SK-N-SH (cell line): ENCODE data around the gene RASGRF2. TPM values are rescaled to one million over a fixed set of nuclear protein-coding genes. Genes with fewer than 3 reads are reported as not detected.

Experiments used
- CTCF ChIA-PET: fragments of 300-600, 350-600 bp; formaldehyde crosslinking; extraction: SDS; loops from one replicate; lab custom pipeline; 2021; lab: Yijun Ruan, JAX
- POLR2A ChIA-PET: fragments of 350-600 bp; sonication (Branson Sonifier 250); formaldehyde crosslinking; extraction: SDS; loops from one replicate; lab custom pipeline; 2020; ENCODE audit warnings: antibody characterized with exemption, inconsistent platforms; lab: Yijun Ruan, JAX
- DNase-seq: peaks from one replicate; pipeline ENCODE4 v3.0.0; 2012
- H2AFZ ChIP-seq: fragments of 200-600 bp; sonication (generic); 2 replicates; pipeline ENCODE4 v1.8.1; 2016; ENCODE audit warnings: antibody characterized with exemption, mild to moderate bottlenecking, low read depth
- H3F3A ChIP-seq: fragments of 200-600 bp; sonication (generic); replicated peaks from 2 replicates; pipeline ENCODE3; 2016; ENCODE audit warnings: antibody characterized with exemption, mild to moderate bottlenecking; ENCODE audit not compliant: insufficient read depth
- H3K27ac ChIP-seq, 2 experiments: fragments of 200-500 bp in 1 of 2; fragments of 200-600 bp in 1 of 2; sonication (Bioruptor generic) in 1 of 2; sonication (generic), shearing (Covaris generic) in 1 of 2; 2 replicates each; pipeline versions ENCODE4 v1.5.1 to v1.6.1; 2014 to 2016; ENCODE audit warnings: low read depth in 2 of 2, inconsistent platforms in 1 of 2, low read length in 1 of 2, mild to moderate bottlenecking in 1 of 2, mixed read lengths in 1 of 2
- H3K27me3 ChIP-seq: fragments of 200-600 bp; sonication (generic), shearing (Covaris generic); 2 replicates; pipeline ENCODE4 v1.6.1; 2016; ENCODE audit warnings: mixed run types; ENCODE audit not compliant: insufficient read depth
- H3K36me3 ChIP-seq, 2 experiments: fragments of 200-500 bp in 1 of 2; fragments of 200-600 bp in 1 of 2; sonication (Bioruptor generic) in 1 of 2; sonication (generic) in 1 of 2; replicated peaks in 1 of 2; 2 replicates each; pipeline versions ENCODE3 to v1.5.1; 2014 to 2016; ENCODE audit warnings: low read length in 1 of 2, mild to moderate bottlenecking in 1 of 2; ENCODE audit not compliant: insufficient read depth in 2 of 2, control insufficient read depth in 1 of 2
- H3K4me1 ChIP-seq, 2 experiments: fragments of 200-500 bp in 1 of 2; fragments of 200-600 bp in 1 of 2; sonication (Bioruptor generic) in 1 of 2; sonication (generic), shearing (Covaris generic) in 1 of 2; 2 replicates each; pipeline versions ENCODE4 v1.5.1 to v1.6.1; 2014 to 2016; ENCODE audit warnings: low read depth in 1 of 2, low read length in 1 of 2, mixed run types in 1 of 2; ENCODE audit not compliant: insufficient read depth in 2 of 2, control insufficient read depth in 1 of 2
- H3K4me2 ChIP-seq: fragments of 200-600 bp; sonication (generic), shearing (Covaris generic); 2 replicates; pipeline ENCODE4 v1.6.1; 2017; ENCODE audit warnings: mixed run types
- H3K4me3 ChIP-seq, 2 experiments: fragments of 200-500 bp in 1 of 2; fragments of 200-600 bp in 1 of 2; sonication (Bioruptor generic) in 1 of 2; sonication (generic), shearing (Covaris generic) in 1 of 2; 2 replicates each; pipeline versions ENCODE4 v1.5.1 to v1.8.1; 2014 to 2016; ENCODE audit warnings: low read depth in 2 of 2, inconsistent platforms in 1 of 2, low read length in 1 of 2, mild to moderate bottlenecking in 1 of 2, mixed read lengths in 1 of 2, moderate library complexity in 1 of 2
- H3K79me2 ChIP-seq: fragments of 200-600 bp; sonication (generic); 2 replicates; pipeline ENCODE4 v1.8.1; 2017; ENCODE audit warnings: mild to moderate bottlenecking; ENCODE audit not compliant: insufficient read depth
- H3K9ac ChIP-seq: fragments of 200-600 bp; sonication (generic); 2 replicates; pipeline ENCODE4 v1.6.1; 2017; ENCODE audit warnings: mixed run types
- H3K9me2 ChIP-seq: fragments of 200-600 bp; sonication (generic); 2 replicates; pipeline ENCODE4 v1.6.1; 2017; ENCODE audit warnings: mixed run types
- H3K9me3 ChIP-seq: fragments of 200-600 bp; sonication (generic); 2 replicates; pipeline ENCODE4 v1.6.1; 2017; ENCODE audit warnings: mixed run types, mild to moderate bottlenecking, moderate library complexity
- H4K20me1 ChIP-seq: fragments of 200-600 bp; sonication (generic); 2 replicates; pipeline ENCODE4 v1.6.1; 2017; ENCODE audit warnings: mild to moderate bottlenecking, mixed run types; ENCODE audit not compliant: insufficient read depth
- CHD2 ChIP-seq: fragments of 150-350 bp; IDR thresholded peaks from 2 replicates; pipeline ENCODE4 v1.6.1; 2018; ENCODE audit warnings: low read length; ENCODE audit not compliant: partially characterized antibody
- CTCF ChIP-seq: fragments of 200-600 bp; sonication (generic); IDR thresholded peaks from 2 replicates; pipeline ENCODE4 v1.6.1; 2017; ENCODE audit warnings: antibody characterized with exemption, mild to moderate bottlenecking, moderate library complexity
- FOXJ3 ChIP-seq: sonication (generic); formaldehyde crosslinking; IDR thresholded peaks from 2 replicates; pipeline ENCODE4 v1.5.1; 2020; ENCODE audit warnings: mild to moderate bottlenecking, missing genetic modification reagents
- NFIC ChIP-seq: IDR thresholded peaks from 2 replicates; pipeline ENCODE4 v1.4.0; 2012; ENCODE audit warnings: borderline replicate concordance
- RAD21 ChIP-seq: IDR thresholded peaks from 2 replicates; pipeline ENCODE4 v1.6.1; 2012; ENCODE audit warnings: mild to moderate bottlenecking, low read length
- RCOR1 ChIP-seq: fragments of 150-350 bp; IDR thresholded peaks from 2 replicates; pipeline ENCODE4 v1.6.1; 2017; ENCODE audit warnings: antibody characterized with exemption, low read length
- REST ChIP-seq: IDR thresholded peaks from 2 replicates; pipeline ENCODE4 v1.6.1; 2012; ENCODE audit warnings: mild to moderate bottlenecking, low read depth, low read length, moderate library complexity
- TAF1 ChIP-seq: IDR thresholded peaks from 2 replicates; pipeline ENCODE4 v1.6.1; 2012; ENCODE audit warnings: low read depth, mild to moderate bottlenecking, low read length, moderate library complexity, borderline replicate concordance
- YY1 ChIP-seq: IDR thresholded peaks from 2 replicates; pipeline ENCODE4 v1.4.0; 2012; ENCODE audit warnings: low read depth, mild to moderate bottlenecking
- ZBTB33 ChIP-seq: IDR thresholded peaks from 2 replicates; pipeline ENCODE4 v1.4.0; 2012; ENCODE audit warnings: low read depth, borderline replicate concordance
- WGBS: methylation state at CpG from one replicate; pipeline ENCODE4 v1.1.6; 2017; ENCODE audit warnings: low lambda C conversion rate; 5-methylcytosine and 5-hydroxymethylcytosine counted together
- polyA plus RNA-seq, 3 experiments: library from polyadenylated mRNA; depleted of rRNA; stranded (reverse); fragments of >200 nt; gene quantifications; 2 replicates each; pipeline ENCODE4 v1.2.3, GENCODE V29; 2012

RASGRF2 gene
- polyA plus RNA-seq, 1 of the 3 experiments (the other 2 are of a cell fraction), result under 0.01 TPM

DNA sequence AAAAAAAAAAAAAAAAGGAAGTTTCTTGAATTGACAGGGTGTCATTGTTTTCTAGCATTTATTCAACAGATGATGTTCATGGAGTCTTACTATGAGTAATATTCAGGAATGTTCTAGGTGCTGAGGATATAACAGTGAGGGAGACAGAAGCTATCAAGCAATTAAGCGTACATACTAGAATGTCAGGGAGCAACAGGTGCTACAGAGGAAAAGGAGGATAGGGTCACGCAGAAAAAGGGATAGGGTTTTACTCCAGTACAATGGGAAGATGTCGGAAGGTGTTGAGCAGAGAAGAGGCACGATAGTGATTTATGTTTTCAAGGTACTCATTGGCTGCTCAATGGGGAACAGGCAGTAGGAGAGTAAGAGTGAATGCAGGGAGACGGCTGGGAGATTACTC is 6.6 kb upstream of the RASGRF2 start:
- TF ChIP-seq RCOR1 (no peak), YY1 (no peak), FOXJ3 (CRISPR knock-in tag) (no peak), NFIC (no peak), ZBTB33 (no peak), RAD21 (no peak), TAF1 (no peak), CTCF (no peak), CHD2 (no peak), REST (no peak)
- ChIA-PET CTCF (no interaction called here), POLR2A (no interaction called here)
- no peak overlapping the region for H3K9ac ChIP-seq
- H3K79me2 ChIP-seq, result no peaks in the 10 kb centered on the region
- no peak overlapping the region for H3K4me2 ChIP-seq
- DNase-seq, result no peak
- no peaks in the 10 kb centered on the region for H3F3A ChIP-seq
- H3K9me2 ChIP-seq, result no peaks in the 10 kb centered on the region
- H3K27ac ChIP-seq, result no peak overlapping the region
- no peaks in the 10 kb centered on the region for H3K9me3 ChIP-seq
- H3K4me1 ChIP-seq, result no peaks in the 10 kb centered on the region; a peak in 1 of 4 replicates
- WGBS, result 69% methylated on average over 5 of the region's 5 CpGs
- no peaks in the 10 kb centered on the region for H3K36me3 ChIP-seq
- no peak overlapping the region for H2AFZ ChIP-seq
- H3K4me3 ChIP-seq, result no peak overlapping the region
- no peaks in the 10 kb centered on the region; the same call in 1 of the 2 replicates for H3K27me3 ChIP-seq
- no peaks in the 10 kb centered on the region for H4K20me1 ChIP-seq
